ENCODE measurements around the gene DISC1. TPM values are rescaled to one million over a fixed set of nuclear protein-coding genes. Genes with fewer than 3 reads are reported as not detected.

The DISC1 gene
- total and polyA plus RNA-seq, 2 of the 13 experiments (the other 11 are each of a cell fraction or from before 2014, with no cell fraction given), result 4.2 to 4.6 TPM

DNA sequence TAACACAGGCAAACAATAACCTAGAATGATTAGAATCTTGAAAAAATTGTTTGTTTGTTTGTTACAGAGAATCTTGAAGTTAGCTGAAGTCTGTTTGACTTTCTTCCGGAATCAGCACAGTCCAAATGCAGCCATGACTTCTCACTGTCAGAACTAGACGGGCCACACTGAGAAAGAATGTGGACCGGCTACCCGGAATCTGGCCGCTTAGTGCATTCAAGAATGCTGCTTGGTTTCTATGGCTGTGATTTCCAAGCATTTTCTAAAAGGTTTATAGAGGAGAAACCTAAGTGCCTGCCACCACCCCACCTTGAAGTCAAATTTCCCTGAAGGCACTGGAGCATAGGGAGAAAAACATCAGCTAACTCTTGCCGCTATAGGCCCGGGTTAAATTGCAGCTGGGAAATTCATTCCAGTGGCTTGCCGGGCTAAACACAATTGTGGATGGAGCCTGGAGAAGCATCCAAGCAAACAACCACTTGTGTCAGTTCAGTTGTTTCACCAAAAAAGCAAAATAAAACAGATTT is 231.1 kb downstream of the DISC1 start:
- no peak for DNase-seq (ENCODE audit: low spot score)
- H4K20me1 ChIP-seq (ENCODE audit: insufficient read depth, low read length), result no peaks in the 10 kb centered on the region
- in situ Hi-C loops (cut with HindIII; ENCODE audit: extremely low pct_ligation_motif_present, low pct_unique_long_range_greater_than_20kb) (loop anchor here (25.0 kb wide), 2 partner anchors 1105 to 1380 kb away; partner anchors contain the start of gene NTPCR), intact Hi-C loops (cut with micrococcal nuclease; ENCODE audit: unreplicated experiment) (no loop called here)
- ATAC-seq, result no peak
- H3K27me3 ChIP-seq (ENCODE audit: control insufficient read depth in 1 of 2, insufficient read depth in 2 of 2, low read length in 2 of 2), result no peaks in the 10 kb centered on the region
- no peaks in the 10 kb centered on the region for H3K9me3 ChIP-seq (ENCODE audit: low read length)
- H3K27ac ChIP-seq (ENCODE audit: extremely low read length, insufficient read depth, low read length), result no peak overlapping the region
- H3K9ac ChIP-seq (ENCODE audit: insufficient read depth, low read depth, low read length), result no peak overlapping the region
- H3K79me2 ChIP-seq (ENCODE audit: insufficient read depth, low read length), result no peaks in the 10 kb centered on the region
- H3K4me1 ChIP-seq (ENCODE audit: insufficient read depth, low read length), result no peaks in the 10 kb centered on the region
- no peaks in the 10 kb centered on the region; a peak in 1 of 5 replicates for H3K36me3 ChIP-seq (replicated peaks in 1 of 2; ENCODE audit: control insufficient read depth in 1 of 2, insufficient read depth in 2 of 2, low read length in 2 of 2)
- FAIRE-seq, result no peak
- H3K4me3 ChIP-seq (replicated peaks in 1 of 3; ENCODE audit: insufficient read depth in 1 of 3, low read depth in 2 of 3, low read length in 3 of 3), result no peak overlapping the region
- CTCF ChIA-PET (ENCODE audit: low intra/inter-chr PET ratio, low total read pairs), result no interaction called here
- POLR2A ChIA-PET, result no interaction called here
- no peak overlapping the region for H3K4me2 ChIP-seq (ENCODE audit: low read depth, low read length)
- no peak for TF ChIP-seq JUNB (CRISPR knock-in tag; IDR thresholded peaks at IDR 0.05; ENCODE audit: borderline replicate concordance)
- TF ChIP-seq PLRG1 (conservative IDR thresholded peaks at IDR 0.05), result no peak
- no peak for TF ChIP-seq MZF1 (CRISPR knock-in tag; IDR thresholded peaks at IDR 0.05; ENCODE audit: borderline replicate concordance)
- TF ChIP-seq ZNF333 (CRISPR knock-in tag; IDR thresholded peaks at IDR 0.05; ENCODE audit: borderline replicate concordance), result no peak
- no peak for TF ChIP-seq ESRRA (CRISPR knock-in tag; IDR thresholded peaks at IDR 0.05; ENCODE audit: low read depth)
- TF ChIP-seq, protein P1, sequence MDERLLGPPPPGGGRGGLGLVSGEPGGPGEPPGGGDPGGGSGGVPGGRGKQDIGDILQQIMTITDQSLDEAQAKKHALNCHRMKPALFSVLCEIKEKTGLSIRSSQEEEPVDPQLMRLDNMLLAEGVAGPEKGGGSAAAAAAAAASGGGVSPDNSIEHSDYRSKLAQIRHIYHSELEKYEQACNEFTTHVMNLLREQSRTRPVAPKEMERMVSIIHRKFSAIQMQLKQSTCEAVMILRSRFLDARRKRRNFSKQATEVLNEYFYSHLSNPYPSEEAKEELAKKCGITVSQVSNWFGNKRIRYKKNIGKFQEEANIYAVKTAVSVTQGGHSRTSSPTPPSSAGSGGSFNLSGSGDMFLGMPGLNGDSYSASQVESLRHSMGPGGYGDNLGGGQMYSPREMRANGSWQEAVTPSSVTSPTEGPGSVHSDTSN (CRISPR knock-in tag; IDR thresholded peaks at IDR 0.05), result no peak
- no peak for TF ChIP-seq MLLT10 (CRISPR knock-in tag; IDR thresholded peaks at IDR 0.05)
- no peak for TF ChIP-seq HMGA1 (CRISPR knock-in tag; conservative IDR thresholded peaks at IDR 0.05)
- TF ChIP-seq HOXA7 (CRISPR knock-in tag; IDR thresholded peaks at IDR 0.05), result no peak
- WGBS (ENCODE audit: low lambda C conversion rate), result 92% methylated on average over 8 of the region's 8 CpGs
- no peak overlapping the region for H2AFZ ChIP-seq (ENCODE audit: low read length)
- BruUV-seq (replicated peaks), result no TSS peak
